K562 (cell line): ENCODE measurements around the gene ADAT3. TPM values are rescaled to one million over a fixed set of nuclear protein-coding genes. Genes with fewer than 3 reads are reported as not detected.

ENCODE experiments used
- ARID4B ChIP-seq: sonication (generic); formaldehyde crosslinking; IDR thresholded peaks from 2 replicates; pipeline ENCODE4 v1.8.0; 2022; ENCODE audit warnings: mild to moderate bottlenecking, missing genetic modification reagents
- ASH1L ChIP-seq: fragments of 450-650 bp; IDR thresholded peaks from 2 replicates; pipeline ENCODE4 v1.6.1; 2018; ENCODE audit warnings: borderline replicate concordance, mild to moderate bottlenecking, low read depth; ENCODE audit not compliant: partially characterized antibody
- CBX3 ChIP-seq, 2 experiments: IDR thresholded peaks; 1 replicate in 1 of 2; 2 replicates in 1 of 2; pipeline ENCODE4 v1.6.1; 2012; ENCODE audit warnings: inconsistent platforms in 2 of 2, low read length in 2 of 2, borderline replicate concordance in 1 of 2, control low read depth in 1 of 2
- CREB5 ChIP-seq: fragments of 250-450 bp; sonication (Bioruptor Pico); IDR thresholded peaks from 2 replicates; pipeline ENCODE4 v1.5.0; 2020; ENCODE audit warnings: mild to moderate bottlenecking
- DEAF1 ChIP-seq: fragments of 450-650 bp; formaldehyde crosslinking; IDR thresholded peaks from 2 replicates; pipeline ENCODE4 v1.4.0; 2020; ENCODE audit warnings: mild to moderate bottlenecking, moderate library complexity
- E2F3 ChIP-seq: fragments of 250-450 bp; sonication (Bioruptor Pico); IDR thresholded peaks from 2 replicates; pipeline ENCODE4 v1.4.0; 2020; ENCODE audit warnings: mild to moderate bottlenecking
- KLF6 ChIP-seq: fragments of 250-450 bp; sonication (Bioruptor Pico); IDR thresholded peaks from 2 replicates; pipeline ENCODE4 v1.4.0; 2020; ENCODE audit warnings: mild to moderate bottlenecking, moderate library complexity, borderline replicate concordance
- LCOR ChIP-seq: sonication (generic); formaldehyde crosslinking; IDR thresholded peaks from 2 replicates; pipeline ENCODE4 v1.8.0; 2022; ENCODE audit warnings: mild to moderate bottlenecking, missing genetic modification reagents
- PML ChIP-seq: IDR thresholded peaks from 2 replicates; pipeline ENCODE4 v1.6.1; 2012; ENCODE audit warnings: low read length, inconsistent platforms
- PREB ChIP-seq: sonication (generic); formaldehyde crosslinking; IDR thresholded peaks from 2 replicates; pipeline ENCODE4 v1.8.1; 2023; ENCODE audit warnings: mild to moderate bottlenecking, missing genetic modification reagents
- YY1 ChIP-seq, 3 experiments: IDR thresholded peaks; 2 replicates each; pipeline ENCODE4 v1.6.1; 2011; ENCODE audit warnings: low read length in 2 of 3, mild to moderate bottlenecking in 2 of 3, moderate library complexity in 2 of 3, borderline replicate concordance in 1 of 3, control low read depth in 1 of 3, low read depth in 1 of 3; ENCODE audit not compliant: insufficient read depth in 3 of 3, insufficient replicate concordance in 2 of 3, control insufficient read depth in 1 of 3, insufficient read length in 1 of 3; ENCODE audit errors: extremely low read depth in 1 of 3
- ZNF121 ChIP-seq: sonication (generic); formaldehyde crosslinking; conservative IDR thresholded peaks from 2 replicates; pipeline ENCODE4 v1.8.0; 2022; ENCODE audit warnings: missing genetic modification reagents
- ZNF165 ChIP-seq: fragments of 250-450 bp; sonication (Bioruptor Pico); IDR thresholded peaks from 2 replicates; pipeline ENCODE4 v1.4.0; 2020; ENCODE audit warnings: borderline replicate concordance
- ZNF740 ChIP-seq, 3 experiments: fragments of 200-800 bp in 1 of 3; sonication (Bioruptor generic) in 1 of 3; sonication (generic) in 1 of 3; formaldehyde crosslinking in 1 of 3; IDR thresholded peaks; 2 replicates each; pipeline versions ENCODE4 v1.6.1 to v1.8.0; 2016 to 2022; ENCODE audit warnings: mild to moderate bottlenecking in 2 of 3, missing compliant biosample characterization in 2 of 3, missing genetic modification characterization in 2 of 3, missing genetic modification reagents in 1 of 3
- polyA plus RNA-seq, 8 experiments: library from polyadenylated mRNA; depleted of rRNA in 4 of 8; stranded (reverse) in 5 of 8; unstranded in 3 of 8; fragments of >200 nt; fragmentation: Nextera tagmentation in 2 of 8; fragmentation: Illumina TruSeq in 1 of 8; extraction: Ambion mirVana in 2 of 8; extraction: Trizol in 1 of 8; gene quantifications; 2 replicates each; pipeline versions ENCODE4 v1.2.1 to v1.2.3, GENCODE V29; 2011 to 2014; ENCODE audit warnings: inconsistent platforms in 1 of 8, missing spikeins in 1 of 8
- total RNA-seq, 7 experiments: library from RNA; depleted of rRNA in 6 of 7; stranded (reverse); fragments of >200 nt in 6 of 7; fragmentation: Illumina TruSeq in 2 of 7; extraction: Trizol in 2 of 7; gene quantifications; 2 replicates each; pipeline versions ENCODE4 v1.2.1 to v1.2.3, GENCODE V29; 2011 to 2021; ENCODE audit warnings: low replicate concordance in 1 of 7

Gene ADAT3
- total and polyA plus RNA-seq, 9 of the 15 experiments (the other 6 are each of a cell fraction or from before 2014, with no cell fraction given), result 0.67 to 15.6 (median 7.8) TPM; not detected in 4

- TF ChIP-seq ZNF121 (CRISPR knock-in tag), result no peak
- no peak for TF ChIP-seq CBX3 (IDR thresholded peaks at IDR 0.05; ENCODE audit: borderline replicate concordance in 1 of 2, low read length in 2 of 2)
- TF ChIP-seq DEAF1, result peak; percentile 69
- TF ChIP-seq ARID4B (CRISPR knock-in tag), result peak; percentile 48; the same call in 1 of the 2 replicates
- TF ChIP-seq LCOR (CRISPR knock-in tag), result no peak
- TF ChIP-seq YY1 (IDR thresholded peaks at IDR 0.05; ENCODE audit: borderline replicate concordance in 1 of 3, control insufficient read depth in 1 of 3, extremely low read depth in 1 of 3, insufficient read depth in 3 of 3, insufficient read length in 1 of 3, insufficient replicate concordance in 2 of 3, low read depth in 1 of 3, low read length in 2 of 3), result no peak
- no peak for TF ChIP-seq PML
- no peak for TF ChIP-seq E2F3
- no peak for TF ChIP-seq ZNF165 (CRISPR knock-in tag)
- TF ChIP-seq KLF6 (CRISPR knock-in tag), result no peak
- TF ChIP-seq ASH1L, result no peak
- no peak for TF ChIP-seq PREB (CRISPR knock-in tag)
- no peak for TF ChIP-seq CREB5 (CRISPR knock-in tag)
- TF ChIP-seq ZNF740 (CRISPR knock-in tag; IDR thresholded peaks at IDR 0.05), result no peak
- peak in 1 of 2 experiments; percentile 3; a peak in 1 of 4 replicates for TF ChIP-seq ZNF740 (tag; IDR thresholded peaks at IDR 0.05)
Observed at GRCh38 chr19:1929021-1929742, 24.0 kb downstream of the ADAT3 start (continued).
